WTC11 (cell line): Measurements from ENCODE around the gene ATP13A5. TPM values are rescaled to one million over a fixed set of nuclear protein-coding genes. Genes with fewer than 3 reads are reported as not detected.

Experiments used
- ATAC-seq: fragments of 200-7000 bp; cut with Tn5 transposase; 2 replicates; pipeline ENCODE4 v1.10.0; 2021; ENCODE audit warnings: mild to moderate bottlenecking, moderate library complexity
- CTCF ChIA-PET: fragments of 300-600 bp; sonication (Branson Sonifier 250); formaldehyde crosslinking; loops from one replicate; lab custom pipeline; 2021; ENCODE audit warnings: antibody characterized with exemption; lab: Charles Lee
- POLR2A ChIA-PET: fragments of 350-600 bp; sonication (Branson Sonifier 250); formaldehyde crosslinking; loops from one replicate; lab custom pipeline; 2021; ENCODE audit warnings: antibody characterized with exemption; lab: Charles Lee
- DNase-seq: peaks from one replicate; pipeline ENCODE4 v3.0.0; 2021; ENCODE audit warnings: low spot score
- H3K27ac Mint-ChIP-seq: 2 replicates; pipeline ENCODE4 v1.8.0; 2021; ENCODE audit warnings: mixed read lengths
- H3K27me3 Mint-ChIP-seq: 2 replicates; pipeline ENCODE4 v1.8.0; 2021; ENCODE audit warnings: low read depth, mild to moderate bottlenecking, moderate library complexity, mixed read lengths
- H3K36me3 Mint-ChIP-seq: 2 replicates; pipeline ENCODE4 v1.8.0; 2021; ENCODE audit warnings: mixed read lengths
- H3K4me1 Mint-ChIP-seq: 2 replicates; pipeline ENCODE4 v1.8.0; 2022; ENCODE audit warnings: mixed read lengths
- H3K4me3 Mint-ChIP-seq: 2 replicates; pipeline ENCODE4 v1.8.0; 2021; ENCODE audit warnings: mild to moderate bottlenecking, moderate library complexity, mixed read lengths
- H3K9me3 Mint-ChIP-seq: 2 replicates; pipeline ENCODE4 v1.8.0; 2021; ENCODE audit warnings: mixed read lengths
- ATF1 ChIP-seq: sonication (generic); formaldehyde crosslinking; IDR thresholded peaks from 2 replicates; pipeline ENCODE4 v1.8.1; 2023; ENCODE audit warnings: mild to moderate bottlenecking, moderate library complexity, missing genetic modification reagents
- ELF4 ChIP-seq: sonication (generic); formaldehyde crosslinking; IDR thresholded peaks from 2 replicates; pipeline ENCODE4 v1.8.1; 2022; ENCODE audit warnings: low read depth, mild to moderate bottlenecking, moderate library complexity, missing genetic modification reagents
- ESRRA ChIP-seq: sonication (generic); formaldehyde crosslinking; IDR thresholded peaks from 2 replicates; pipeline ENCODE4 v1.8.1; 2022; ENCODE audit warnings: mild to moderate bottlenecking, missing genetic modification reagents, borderline replicate concordance
- HMGA2 ChIP-seq: fragments of 250-450 bp; sonication (Bioruptor Pico); IDR thresholded peaks from 2 replicates; pipeline ENCODE4 v1.4.0; 2021; ENCODE audit warnings: mild to moderate bottlenecking, moderate library complexity
- IRF2 ChIP-seq: sonication (generic); formaldehyde crosslinking; IDR thresholded peaks from 2 replicates; pipeline ENCODE4 v1.8.0; 2022; ENCODE audit warnings: low read depth, missing genetic modification reagents, borderline replicate concordance
- MAX ChIP-seq: sonication (generic); formaldehyde crosslinking; IDR thresholded peaks from 2 replicates; pipeline ENCODE4 v1.8.0; 2022; ENCODE audit warnings: mild to moderate bottlenecking, missing genetic modification reagents
- MXD4 ChIP-seq: fragments of 250-450 bp; sonication (Bioruptor Pico); IDR thresholded peaks from 2 replicates; pipeline ENCODE4 v1.8.0; 2021; ENCODE audit warnings: mild to moderate bottlenecking, moderate library complexity, borderline replicate concordance
- SMAD3 ChIP-seq: sonication (generic); formaldehyde crosslinking; IDR thresholded peaks from 2 replicates; pipeline ENCODE4 v1.8.0; 2022; ENCODE audit warnings: missing genetic modification reagents, mild to moderate bottlenecking, borderline replicate concordance
- ZMAT4 ChIP-seq: fragments of 250-450 bp; sonication (Bioruptor Pico); IDR thresholded peaks from 2 replicates; pipeline ENCODE4 v1.9.0; 2021; ENCODE audit warnings: mild to moderate bottlenecking
- ZNF138 ChIP-seq: sonication (generic); formaldehyde crosslinking; conservative IDR thresholded peaks from 2 replicates; pipeline ENCODE4 v1.8.1; 2022; ENCODE audit warnings: mild to moderate bottlenecking, moderate library complexity, missing genetic modification reagents
- ZNF317 ChIP-seq: sonication (generic); formaldehyde crosslinking; IDR thresholded peaks from 2 replicates; pipeline ENCODE4 v1.8.1; 2023; ENCODE audit warnings: low read depth, mild to moderate bottlenecking, moderate library complexity, missing genetic modification reagents, borderline replicate concordance
- ZNF416 ChIP-seq: fragments of 250-450 bp; sonication (Bioruptor Pico); IDR thresholded peaks from 2 replicates; pipeline ENCODE4 v1.9.0; 2021; ENCODE audit warnings: mild to moderate bottlenecking, inconsistent platforms
- ZNF423 ChIP-seq: fragments of 250-450 bp; sonication (Bioruptor Pico); IDR thresholded peaks from 2 replicates; pipeline ENCODE4 v2.1.2; 2022; ENCODE audit warnings: mild to moderate bottlenecking, moderate library complexity
- ZNF512 ChIP-seq: sonication (generic); formaldehyde crosslinking; IDR thresholded peaks from 2 replicates; pipeline ENCODE4 v1.8.1; 2022; ENCODE audit warnings: missing genetic modification reagents, borderline replicate concordance
- total RNA-seq: library from RNA; stranded (reverse); gene quantifications from 3 replicates; pipeline ENCODE4 v1.2.3, GENCODE V29; 2021
- TF ChIP-seq, protein P1 (sequence below): sonication (generic); formaldehyde crosslinking; IDR thresholded peaks from 2 replicates; pipeline ENCODE4 v1.8.1; 2022; ENCODE audit warnings: mild to moderate bottlenecking, moderate library complexity, missing genetic modification reagents
- TF ChIP-seq, protein P2 (sequence below): fragments of 250-450 bp; sonication (Bioruptor Pico); conservative IDR thresholded peaks from 2 replicates; pipeline ENCODE4 v1.9.0; 2021; ENCODE audit warnings: mild to moderate bottlenecking
- TF ChIP-seq, protein P3 (sequence below): sonication (generic); formaldehyde crosslinking; conservative IDR thresholded peaks from 2 replicates; pipeline ENCODE4 v1.8.1; 2022; ENCODE audit warnings: mild to moderate bottlenecking, missing genetic modification reagents
- TF ChIP-seq, protein P4 (sequence below): sonication (generic); formaldehyde crosslinking; IDR thresholded peaks from 2 replicates; pipeline ENCODE4 v1.8.0; 2022; ENCODE audit warnings: mild to moderate bottlenecking, missing genetic modification reagents
- TF ChIP-seq, protein P5 (sequence below): sonication (generic); formaldehyde crosslinking; conservative IDR thresholded peaks from 2 replicates; pipeline ENCODE4 v1.8.1; 2023; ENCODE audit warnings: mild to moderate bottlenecking, low read depth, missing genetic modification reagents, moderate library complexity

ATP13A5 gene
- total RNA-seq, 1 experiment from 2014 or later = not detected

- POLR2A ChIA-PET = interaction anchor here (0.7 kb wide), 1 partner anchor 1049 kb away, joined by 4 read pairs; no protein-coding TSS in a partner anchor
- CTCF ChIA-PET = no interaction called here
- DNase-seq (no peak), ATAC-seq (no peak)
- Mint-ChIP-seq H3K36me3 (no peaks in the 10 kb centered on the region), H3K4me3 (no peak overlapping the region), H3K27ac (no peak overlapping the region), H3K4me1 (no peaks in the 10 kb centered on the region), H3K9me3 (no peaks in the 10 kb centered on the region; the same call in 1 of the 2 replicates), H3K27me3 (no peaks in the 10 kb centered on the region)
- TF ChIP-seq, protein P1, sequence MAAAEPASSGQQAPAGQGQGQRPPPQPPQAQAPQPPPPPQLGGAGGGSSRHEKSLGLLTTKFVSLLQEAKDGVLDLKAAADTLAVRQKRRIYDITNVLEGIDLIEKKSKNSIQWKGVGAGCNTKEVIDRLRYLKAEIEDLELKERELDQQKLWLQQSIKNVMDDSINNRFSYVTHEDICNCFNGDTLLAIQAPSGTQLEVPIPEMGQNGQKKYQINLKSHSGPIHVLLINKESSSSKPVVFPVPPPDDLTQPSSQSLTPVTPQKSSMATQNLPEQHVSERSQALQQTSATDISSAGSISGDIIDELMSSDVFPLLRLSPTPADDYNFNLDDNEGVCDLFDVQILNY (CRISPR knock-in tag) = no peak
- TF ChIP-seq ESRRA (CRISPR knock-in tag) (no peak), ELF4 (CRISPR knock-in tag) (no peak), IRF2 (CRISPR knock-in tag) (no peak), MAX (CRISPR knock-in tag) (no peak), ZNF512 (CRISPR knock-in tag) (no peak), SMAD3 (CRISPR knock-in tag) (no peak)
- TF ChIP-seq, protein P2, sequence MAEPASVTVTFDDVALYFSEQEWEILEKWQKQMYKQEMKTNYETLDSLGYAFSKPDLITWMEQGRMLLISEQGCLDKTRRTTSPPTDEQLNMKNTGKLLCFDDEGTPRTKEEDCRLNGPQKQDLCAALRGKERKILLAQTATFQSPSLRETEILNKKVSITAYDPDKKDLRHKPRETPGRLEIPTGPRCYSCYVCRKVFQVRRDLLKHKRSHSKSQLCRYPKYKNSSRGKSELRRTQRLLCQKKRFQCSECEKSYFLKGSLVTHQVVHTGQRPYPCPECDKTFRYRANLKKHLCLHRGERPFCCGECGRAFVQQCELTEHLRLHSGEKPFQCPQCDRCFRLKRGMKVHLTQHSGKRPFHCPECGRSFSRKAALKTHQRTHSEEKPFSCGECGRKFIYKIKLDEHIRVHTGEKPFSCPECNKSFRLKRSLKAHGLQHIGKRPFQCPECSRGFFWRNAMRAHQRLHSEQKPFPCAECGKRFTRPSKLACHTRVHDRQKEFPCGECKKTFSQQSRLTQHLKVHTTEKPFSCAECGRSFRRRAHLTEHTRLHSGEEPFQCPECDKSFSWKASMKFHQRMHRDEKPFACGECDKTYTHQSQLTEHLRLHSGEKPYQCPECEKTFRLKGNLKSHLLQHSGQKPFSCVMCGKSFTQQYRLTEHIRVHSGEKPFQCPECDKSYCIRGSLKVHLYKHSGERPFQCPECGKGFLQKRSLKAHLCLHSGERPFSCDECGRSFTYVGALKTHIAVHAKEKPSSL = no peak
- TF ChIP-seq, protein P3, sequence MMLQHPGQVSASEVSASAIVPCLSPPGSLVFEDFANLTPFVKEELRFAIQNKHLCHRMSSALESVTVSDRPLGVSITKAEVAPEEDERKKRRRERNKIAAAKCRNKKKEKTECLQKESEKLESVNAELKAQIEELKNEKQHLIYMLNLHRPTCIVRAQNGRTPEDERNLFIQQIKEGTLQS (CRISPR knock-in tag) = no peak
Measured at GRCh38 chr3:193261970-193262369, 116.6 kb downstream of the ATP13A5 start.

DNA sequence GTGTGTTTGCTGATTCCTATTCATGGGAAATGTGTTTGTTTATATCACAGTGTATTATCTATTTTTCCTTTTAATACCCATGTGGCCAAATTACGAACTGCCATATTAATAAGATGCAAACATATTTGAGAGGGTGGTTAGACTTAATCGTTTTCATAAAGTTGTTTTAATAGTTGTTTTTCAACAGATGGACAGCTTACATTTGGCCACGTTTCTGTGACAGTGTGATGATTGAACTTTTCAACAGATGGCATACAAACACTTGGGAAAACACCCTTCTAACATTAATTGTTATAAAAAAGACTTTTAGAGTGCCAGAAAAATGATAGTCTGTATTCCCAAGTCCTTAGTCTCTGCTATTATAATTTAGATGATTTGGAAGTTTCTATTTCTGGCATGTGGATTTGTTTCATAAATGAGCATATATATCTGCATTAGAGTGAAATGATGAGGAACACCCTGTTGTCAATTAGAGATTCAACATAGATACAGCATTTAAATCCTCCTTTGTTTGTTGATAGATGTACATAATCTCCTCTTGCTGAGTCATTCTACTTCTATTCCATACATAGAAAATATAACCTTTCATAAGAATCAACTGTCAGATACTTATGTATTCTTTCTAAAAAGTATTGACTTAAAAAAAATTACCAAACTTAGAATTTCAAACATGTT is 124.4 kb downstream of the ATP13A5 start:
- ChIA-PET CTCF (no interaction called here), POLR2A (no interaction called here)
- TF ChIP-seq ZMAT4 (CRISPR knock-in tag) (no peak), MXD4 (no peak), ZNF138 (no peak)
- DNase-seq (no peak), ATAC-seq (no peak)
- Mint-ChIP-seq H3K4me3 (no peak overlapping the region), H3K36me3 (peaks cover 14% of the 10 kb centered on the region), H3K27me3 (peaks cover 4% of the 10 kb centered on the region; the same call in 1 of the 2 replicates), H3K27ac (no peak overlapping the region), H3K4me1 (no peaks in the 10 kb centered on the region), H3K9me3 (peaks cover 14% of the 10 kb centered on the region)

GRCh38 chr3:193250492-193250891 is 128.1 kb downstream of the ATP13A5 start:
- CTCF ChIA-PET = no interaction called here
- POLR2A ChIA-PET = no interaction called here
- H3K27ac Mint-ChIP-seq = no peak overlapping the region
- H3K4me1 Mint-ChIP-seq = no peaks in the 10 kb centered on the region
- no peak for DNase-seq
- no peak overlapping the region for H3K4me3 Mint-ChIP-seq
- H3K27me3 Mint-ChIP-seq = peaks cover 4% of the 10 kb centered on the region; the same call in 1 of the 2 replicates
- peaks cover 47% of the 10 kb centered on the region for H3K9me3 Mint-ChIP-seq
- peaks cover 39% of the 10 kb centered on the region for H3K36me3 Mint-ChIP-seq
- ATAC-seq = no peak
- TF ChIP-seq, protein P4, sequence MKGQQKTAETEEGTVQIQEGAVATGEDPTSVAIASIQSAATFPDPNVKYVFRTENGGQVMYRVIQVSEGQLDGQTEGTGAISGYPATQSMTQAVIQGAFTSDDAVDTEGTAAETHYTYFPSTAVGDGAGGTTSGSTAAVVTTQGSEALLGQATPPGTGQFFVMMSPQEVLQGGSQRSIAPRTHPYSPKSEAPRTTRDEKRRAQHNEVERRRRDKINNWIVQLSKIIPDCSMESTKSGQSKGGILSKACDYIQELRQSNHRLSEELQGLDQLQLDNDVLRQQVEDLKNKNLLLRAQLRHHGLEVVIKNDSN (CRISPR knock-in tag) = no peak
- TF ChIP-seq ZNF416 (CRISPR knock-in tag) = no peak
- TF ChIP-seq, protein P1 (CRISPR knock-in tag) = no peak
- no peak for TF ChIP-seq ZNF317
- no peak for TF ChIP-seq ZNF423 (CRISPR knock-in tag)
- TF ChIP-seq, protein P5, sequence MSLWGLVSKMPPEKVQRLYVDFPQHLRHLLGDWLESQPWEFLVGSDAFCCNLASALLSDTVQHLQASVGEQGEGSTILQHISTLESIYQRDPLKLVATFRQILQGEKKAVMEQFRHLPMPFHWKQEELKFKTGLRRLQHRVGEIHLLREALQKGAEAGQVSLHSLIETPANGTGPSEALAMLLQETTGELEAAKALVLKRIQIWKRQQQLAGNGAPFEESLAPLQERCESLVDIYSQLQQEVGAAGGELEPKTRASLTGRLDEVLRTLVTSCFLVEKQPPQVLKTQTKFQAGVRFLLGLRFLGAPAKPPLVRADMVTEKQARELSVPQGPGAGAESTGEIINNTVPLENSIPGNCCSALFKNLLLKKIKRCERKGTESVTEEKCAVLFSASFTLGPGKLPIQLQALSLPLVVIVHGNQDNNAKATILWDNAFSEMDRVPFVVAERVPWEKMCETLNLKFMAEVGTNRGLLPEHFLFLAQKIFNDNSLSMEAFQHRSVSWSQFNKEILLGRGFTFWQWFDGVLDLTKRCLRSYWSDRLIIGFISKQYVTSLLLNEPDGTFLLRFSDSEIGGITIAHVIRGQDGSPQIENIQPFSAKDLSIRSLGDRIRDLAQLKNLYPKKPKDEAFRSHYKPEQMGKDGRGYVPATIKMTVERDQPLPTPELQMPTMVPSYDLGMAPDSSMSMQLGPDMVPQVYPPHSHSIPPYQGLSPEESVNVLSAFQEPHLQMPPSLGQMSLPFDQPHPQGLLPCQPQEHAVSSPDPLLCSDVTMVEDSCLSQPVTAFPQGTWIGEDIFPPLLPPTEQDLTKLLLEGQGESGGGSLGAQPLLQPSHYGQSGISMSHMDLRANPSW (CRISPR knock-in tag) = no peak
- no peak for TF ChIP-seq ATF1 (CRISPR knock-in tag)
- TF ChIP-seq HMGA2 (CRISPR knock-in tag) = no peak
